H54 (cell line): ENCODE results near the gene SLC12A9.
"Not testable (repeated sequence)": the region's sequence is repeated elsewhere in the genome, so short reads cannot be mapped to it uniquely, and the experiment has no call there.

ENCODE experiments used
- DNase-seq: peaks from one replicate; pipeline ENCODE4 v3.0.0; 2011; ENCODE audit warnings: low spot score, mixed read lengths; ENCODE audit not compliant: insufficient read length
- FAIRE-seq: peaks from 3 replicates; lab custom pipeline; 2011; peaks lifted over from hg19 to GRCh38; lab: Jason Lieb, UNC
- POLR2A ChIP-seq: IDR thresholded peaks from 2 replicates; pipeline ENCODE4 v1.6.1; 2011; ENCODE audit warnings: low read depth, mild to moderate bottlenecking, low read length

Gene SLC12A9

DNA sequence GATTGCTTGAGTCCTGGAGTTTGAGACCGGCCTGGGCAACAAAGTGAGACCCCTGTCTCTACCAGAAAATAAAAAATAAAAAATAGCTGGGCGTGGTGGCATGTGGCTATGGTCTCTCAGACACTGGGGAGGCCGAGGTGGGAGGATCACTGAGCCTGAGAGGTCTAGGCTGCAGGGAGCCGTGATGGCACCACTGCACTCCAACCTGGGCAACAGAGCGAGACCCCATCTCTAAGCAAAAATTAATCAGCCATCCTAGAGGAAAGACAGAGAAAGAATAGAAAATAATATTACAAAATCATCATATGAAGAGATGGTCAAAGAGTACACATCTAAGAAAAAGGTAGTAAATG lies 20.3 kb upstream of the SLC12A9 start:
- no peak for TF ChIP-seq POLR2A
- no peak for FAIRE-seq
- DNase-seq, result no peak

DNA sequence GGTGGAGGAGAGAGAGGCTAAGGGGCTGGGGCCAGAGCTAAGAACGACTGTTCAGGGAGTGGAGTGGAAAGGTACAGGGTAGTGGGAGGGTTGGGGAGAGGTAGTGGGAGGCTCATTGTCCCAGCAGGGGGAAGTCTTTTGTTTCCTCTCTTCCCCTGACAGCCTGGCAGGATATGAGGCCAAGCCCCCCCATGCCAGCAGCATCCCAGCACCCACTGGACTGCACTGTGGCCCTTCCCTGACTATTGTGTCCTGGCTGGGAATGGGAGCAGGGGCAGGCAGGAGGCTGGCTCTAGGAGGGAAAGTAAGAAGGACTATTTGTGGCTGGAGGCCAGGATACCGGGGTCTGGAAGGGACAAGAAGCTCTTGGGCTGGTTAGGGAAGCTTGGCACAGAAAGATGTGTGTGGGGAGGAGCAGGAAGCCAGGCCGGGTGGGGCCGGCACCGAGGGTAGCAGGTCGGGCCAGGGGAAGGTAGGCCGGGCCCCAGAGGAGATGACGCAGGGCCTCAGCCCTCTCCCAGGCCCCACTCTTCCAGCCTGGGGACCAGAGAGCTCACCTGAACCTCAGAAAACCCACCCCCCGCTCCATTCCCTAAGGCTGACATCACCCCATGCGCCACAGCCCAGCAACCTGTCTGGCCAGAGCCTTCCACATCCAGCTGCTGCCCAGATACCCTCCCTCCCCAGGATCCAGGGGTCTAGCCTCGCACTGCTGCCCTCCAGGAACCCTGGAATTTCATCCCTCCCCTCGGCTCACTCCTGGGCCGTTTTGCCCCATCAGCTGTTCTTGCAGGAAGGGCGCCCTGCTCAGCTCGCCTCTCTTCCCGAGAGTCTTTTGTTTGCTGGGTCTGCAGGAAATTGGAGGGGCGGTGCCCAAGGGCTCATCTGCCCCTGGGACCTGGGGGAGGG lies 16.4 kb upstream of the SLC12A9 start:
- FAIRE-seq (no peak), DNase-seq (no peak)
- TF ChIP-seq POLR2A, result no peak

DNA sequence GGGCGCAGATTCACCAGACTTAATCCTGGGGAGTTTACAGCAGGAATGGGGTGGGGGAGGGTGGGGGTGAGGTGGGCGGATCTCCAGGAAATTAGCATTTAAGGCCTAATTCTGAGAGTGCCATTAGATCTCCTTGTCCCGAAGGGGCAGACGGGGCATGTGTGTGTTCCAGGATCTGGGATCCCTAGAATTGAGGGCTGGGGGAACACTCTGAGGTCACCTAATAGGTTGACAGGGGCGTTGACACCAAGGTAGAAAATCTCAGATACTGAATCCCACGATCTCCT lies 15.8 kb upstream of the SLC12A9 start:
- no peak for TF ChIP-seq POLR2A
- FAIRE-seq, result no peak
- no peak for DNase-seq

DNA sequence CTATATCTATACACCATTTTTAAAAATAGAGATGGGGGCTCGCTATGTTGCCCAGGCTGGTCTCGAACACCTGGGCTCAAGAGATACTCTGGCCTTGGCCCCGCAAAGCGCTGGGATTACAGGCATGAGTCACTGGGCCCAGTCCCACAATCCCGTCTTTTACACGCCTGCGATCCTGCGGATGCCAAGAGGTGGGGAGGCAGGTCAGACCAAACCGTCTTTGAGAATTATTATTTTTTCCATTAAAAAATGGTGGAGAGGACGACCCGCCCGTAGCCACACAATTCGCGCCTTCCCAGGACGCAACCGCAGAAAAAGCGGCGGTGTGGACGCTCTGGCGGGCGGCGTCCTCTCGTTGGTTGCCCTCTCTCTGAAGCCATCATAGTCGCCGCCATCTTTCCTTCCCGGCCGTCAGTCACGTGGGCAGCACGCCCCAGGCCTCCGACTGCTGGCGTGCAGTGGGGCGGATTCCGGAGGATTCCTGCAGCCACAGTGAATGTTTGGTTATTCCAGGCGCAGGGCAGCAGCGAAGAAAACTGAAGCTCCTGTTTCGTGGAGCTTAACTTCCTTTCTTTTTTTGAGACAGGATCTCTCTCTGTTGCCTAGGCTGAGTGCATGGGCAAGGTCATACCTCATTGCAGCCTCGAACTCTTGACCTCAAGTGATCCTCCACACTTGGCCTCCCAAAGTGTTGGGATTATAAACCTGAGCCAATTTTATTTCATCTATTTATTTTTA lies 15.2 kb upstream of the SLC12A9 start:
- peak; percentile 72 for DNase-seq
- FAIRE-seq, result no peak
- TF ChIP-seq POLR2A, result peak; percentile 54; the same call in 1 of the 2 replicates

DNA sequence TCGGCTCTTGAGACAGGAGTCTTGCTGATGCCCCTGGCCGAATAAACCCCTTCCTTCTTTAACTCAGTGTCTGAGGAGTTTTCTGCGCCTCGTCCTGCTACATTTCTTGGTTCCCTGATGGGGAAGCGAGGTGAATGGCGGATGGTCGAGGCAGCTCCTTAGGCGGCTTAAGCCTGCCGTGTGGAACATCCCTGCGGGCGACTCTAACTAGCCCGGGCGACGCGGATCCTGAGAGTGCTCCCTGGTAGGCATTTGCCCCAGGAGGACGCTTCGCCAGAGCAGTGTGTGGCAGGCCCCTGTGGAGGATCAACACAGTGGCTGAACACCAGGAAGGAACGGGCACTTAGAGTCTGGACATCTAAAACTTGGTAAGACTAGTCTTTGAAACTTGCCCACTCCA lies 13.2 kb upstream of the SLC12A9 start:
- no peak for DNase-seq
- FAIRE-seq, result no peak

DNA sequence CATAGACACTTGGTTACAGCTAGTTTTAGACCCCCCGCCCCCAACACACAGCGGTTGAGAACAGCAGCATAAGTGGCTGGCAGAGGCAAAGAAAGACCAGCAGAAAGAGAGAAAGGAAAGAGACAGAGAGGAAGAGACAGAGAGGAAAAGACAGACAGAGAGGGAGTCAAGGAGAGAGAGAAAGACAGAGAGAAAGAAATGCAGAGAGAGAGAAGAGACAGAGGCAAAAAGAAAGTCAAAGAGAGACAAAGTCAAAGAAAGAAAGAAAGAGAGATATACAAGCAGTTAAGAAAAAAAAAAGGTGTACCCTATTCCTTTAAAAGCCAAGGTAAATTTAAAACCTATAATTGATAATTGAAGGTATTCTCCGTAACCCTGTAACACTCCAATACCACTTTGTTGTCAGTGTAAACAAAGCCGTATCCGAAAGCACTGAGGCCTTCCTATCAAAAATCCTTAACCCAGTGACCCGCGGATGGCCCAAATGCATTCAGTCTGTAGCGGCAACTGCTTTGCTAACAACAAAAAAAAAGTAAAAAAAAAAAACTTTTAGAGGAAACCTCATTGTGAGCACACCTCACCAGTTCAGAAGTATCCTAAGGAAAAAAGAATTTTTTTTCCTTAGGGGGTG lies 11.9 kb upstream of the SLC12A9 start:
- DNase-seq, result no peak
- no peak for TF ChIP-seq POLR2A
- FAIRE-seq, result no peak

More for the DNA sequence above, 13.2 kb upstream of the SLC12A9 start:
- no peak for TF ChIP-seq POLR2A

DNA sequence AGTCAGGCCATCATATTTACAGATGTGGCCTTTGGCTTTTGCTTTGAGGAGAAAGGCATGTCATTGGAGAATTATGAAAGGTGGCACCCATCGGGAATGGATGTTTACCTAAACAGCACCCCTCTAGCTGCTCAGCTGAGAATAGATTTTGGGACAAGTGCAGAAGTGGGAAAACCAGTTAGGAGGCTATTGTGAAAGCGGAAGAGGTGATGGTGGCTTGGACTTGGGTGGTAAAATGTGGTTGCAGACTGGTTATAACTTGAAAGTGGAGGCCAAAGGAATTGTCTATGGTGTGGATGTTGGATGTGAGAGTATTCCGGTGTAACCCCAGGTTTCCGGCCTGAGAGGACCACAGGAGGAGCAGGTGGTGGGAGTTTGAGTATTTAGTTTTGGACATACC lies 5.2 kb upstream of the SLC12A9 start:
- FAIRE-seq, result no peak
- no peak for DNase-seq
- no peak for TF ChIP-seq POLR2A

DNA sequence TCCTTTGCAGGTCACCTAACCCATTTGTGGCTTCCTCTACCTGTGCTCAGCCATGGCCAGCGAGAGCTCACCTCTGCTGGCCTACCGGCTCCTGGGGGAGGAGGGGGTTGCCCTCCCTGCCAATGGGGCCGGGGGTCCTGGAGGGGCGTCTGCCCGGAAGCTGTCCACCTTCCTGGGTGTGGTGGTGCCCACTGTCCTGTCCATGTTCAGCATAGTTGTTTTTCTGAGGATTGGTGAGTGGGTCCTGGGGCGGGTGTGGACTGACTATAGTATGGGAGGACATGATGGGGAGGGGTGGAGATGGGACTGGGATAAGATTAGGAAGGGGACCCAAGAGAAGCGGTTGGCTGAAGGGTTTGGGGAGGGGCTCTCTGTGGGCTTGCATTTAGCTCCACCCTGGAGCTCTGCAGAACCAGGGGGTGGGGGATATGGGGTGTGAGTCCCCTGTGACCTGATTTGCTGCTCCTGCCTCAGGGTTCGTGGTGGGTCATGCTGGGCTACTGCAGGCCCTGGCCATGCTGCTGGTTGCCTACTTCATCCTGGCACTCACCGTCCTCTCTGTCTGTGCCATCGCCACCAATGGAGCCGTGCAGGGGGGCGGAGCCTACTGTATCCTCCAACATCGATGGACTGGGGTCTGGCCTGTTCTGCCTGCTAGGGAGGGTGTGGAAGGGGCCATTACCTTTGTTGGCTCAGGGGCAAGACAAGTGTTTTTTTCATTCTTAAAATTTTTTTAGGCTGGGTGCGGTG lies 1.8 kb downstream of the SLC12A9 start:
- TF ChIP-seq POLR2A, result no peak
- FAIRE-seq, result no peak

DNA sequence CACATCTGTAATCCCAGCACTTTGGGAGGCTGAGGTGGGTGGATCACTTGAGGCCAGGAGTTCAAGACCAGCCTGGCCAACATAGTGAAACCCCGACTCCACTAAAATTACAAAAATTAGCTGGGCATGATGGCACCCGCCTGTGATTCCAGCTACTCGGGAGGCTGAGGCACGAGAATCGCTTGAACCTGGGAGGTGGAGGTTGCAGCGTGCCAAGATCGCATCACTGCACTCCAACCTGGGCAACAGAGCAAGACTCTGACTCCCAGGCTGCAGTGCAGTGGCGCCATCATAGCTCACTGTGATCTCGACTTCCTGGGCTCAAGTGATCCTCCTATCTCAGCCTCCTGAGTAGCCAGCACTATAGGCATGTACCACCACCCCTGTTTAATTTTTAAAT lies 2.4 kb downstream of the SLC12A9 start:
- not testable (repeated sequence) for FAIRE-seq, DNase-seq

More for the DNA sequence above, 1.8 kb downstream of the SLC12A9 start:
- DNase-seq, result no peak

DNA sequence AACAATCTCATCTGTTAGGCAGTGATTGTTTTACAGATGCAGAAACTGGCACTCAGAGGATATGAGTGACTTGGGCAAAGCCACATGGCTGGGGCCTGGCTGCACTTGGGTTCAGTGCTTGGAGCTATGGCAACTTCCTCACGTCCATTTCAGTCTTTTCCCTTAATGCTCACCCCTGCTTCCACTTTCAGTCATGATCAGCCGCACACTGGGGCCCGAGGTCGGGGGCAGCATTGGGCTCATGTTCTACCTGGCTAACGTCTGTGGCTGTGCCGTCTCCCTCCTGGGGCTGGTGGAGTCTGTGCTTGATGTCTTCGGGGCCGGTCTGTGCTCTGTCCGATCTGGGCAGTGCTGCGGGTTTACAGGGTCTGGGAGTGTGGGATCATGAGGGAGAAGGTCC lies 3.0 kb downstream of the SLC12A9 start:
- no peak for TF ChIP-seq POLR2A
- no peak for FAIRE-seq
- DNase-seq, result no peak

DNA sequence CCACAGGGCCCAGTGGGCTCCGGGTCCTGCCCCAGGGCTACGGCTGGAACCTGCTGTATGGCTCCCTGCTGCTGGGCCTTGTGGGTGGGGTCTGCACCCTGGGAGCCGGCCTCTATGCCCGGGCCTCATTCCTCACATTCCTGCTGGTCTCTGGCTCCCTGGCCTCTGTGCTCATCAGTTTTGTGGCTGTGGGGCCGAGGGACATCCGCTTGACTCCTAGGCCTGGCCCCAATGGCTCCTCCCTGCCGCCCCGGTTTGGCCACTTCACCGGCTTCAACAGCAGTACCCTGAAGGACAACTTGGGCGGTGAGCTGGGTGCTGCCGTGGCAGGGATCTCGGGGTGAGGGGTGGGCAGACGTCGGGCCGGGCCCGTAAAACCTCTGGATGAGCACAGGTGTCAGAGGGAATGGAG lies 4.4 kb downstream of the SLC12A9 start:
- no peak for TF ChIP-seq POLR2A
- no peak for DNase-seq
- FAIRE-seq, result no peak

DNA sequence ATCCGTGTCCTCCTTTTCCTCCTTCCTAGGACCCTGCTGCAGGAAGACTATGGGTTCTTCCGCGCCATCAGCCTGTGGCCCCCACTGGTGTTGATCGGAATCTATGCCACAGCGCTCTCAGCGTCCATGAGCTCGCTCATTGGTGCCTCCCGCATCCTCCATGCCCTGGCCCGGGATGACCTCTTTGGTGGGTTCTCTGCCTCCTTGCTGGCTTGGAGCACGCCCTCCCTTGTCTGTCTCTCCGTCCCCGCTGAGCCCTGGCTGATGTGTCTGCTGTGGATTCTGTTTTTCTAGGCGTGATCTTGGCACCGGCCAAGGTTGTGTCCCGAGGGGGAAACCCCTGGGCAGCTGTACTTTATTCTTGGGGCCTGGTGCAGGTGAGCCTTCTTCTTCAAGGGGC lies 7.3 kb downstream of the SLC12A9 start:
- TF ChIP-seq POLR2A, result no peak
- FAIRE-seq (no peak), DNase-seq (no peak)

DNA sequence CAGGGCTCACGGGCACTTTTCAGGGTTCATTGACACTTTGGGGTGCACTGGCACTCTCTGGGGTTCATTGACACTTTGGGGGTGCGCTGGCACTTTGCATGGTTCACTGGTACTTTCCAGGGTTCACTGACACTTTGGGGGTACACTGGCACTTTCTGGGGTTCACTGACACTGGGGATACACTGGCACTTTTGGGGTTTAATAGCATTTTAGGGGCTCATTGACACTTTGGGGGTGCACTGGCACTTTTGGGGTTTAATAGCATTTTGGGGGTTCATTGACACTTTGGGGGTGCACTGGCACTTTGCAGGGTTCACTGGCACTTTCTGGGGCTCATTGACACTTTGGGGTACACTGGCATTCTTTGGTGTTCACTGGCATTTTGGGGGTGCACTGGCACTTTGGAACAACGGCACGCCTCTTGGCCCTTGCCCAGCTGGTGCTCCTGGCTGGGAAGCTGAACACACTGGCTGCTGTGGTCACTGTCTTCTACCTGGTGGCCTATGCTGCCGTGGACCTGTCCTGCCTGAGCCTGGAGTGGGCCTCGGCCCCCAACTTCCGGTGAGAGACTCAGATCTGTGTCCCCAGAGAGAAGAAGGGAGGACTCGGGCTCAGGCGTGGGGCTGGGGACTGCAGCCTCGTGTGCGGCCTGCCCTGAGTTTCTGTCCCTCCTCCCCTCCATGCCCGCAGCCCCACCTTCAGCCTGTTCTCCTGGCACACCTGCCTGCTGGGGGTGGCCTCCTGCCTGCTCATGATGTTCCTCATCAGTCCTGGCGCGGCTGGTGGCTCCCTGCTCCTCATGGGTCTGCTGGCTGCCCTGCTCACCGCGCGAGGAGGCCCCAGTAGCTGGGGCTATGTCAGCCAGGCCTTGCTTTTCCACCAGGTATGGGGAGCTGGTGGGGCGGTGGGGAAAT lies 8.4 kb downstream of the SLC12A9 start:
- no peak for TF ChIP-seq POLR2A
- DNase-seq (no peak), FAIRE-seq (no peak)

DNA sequence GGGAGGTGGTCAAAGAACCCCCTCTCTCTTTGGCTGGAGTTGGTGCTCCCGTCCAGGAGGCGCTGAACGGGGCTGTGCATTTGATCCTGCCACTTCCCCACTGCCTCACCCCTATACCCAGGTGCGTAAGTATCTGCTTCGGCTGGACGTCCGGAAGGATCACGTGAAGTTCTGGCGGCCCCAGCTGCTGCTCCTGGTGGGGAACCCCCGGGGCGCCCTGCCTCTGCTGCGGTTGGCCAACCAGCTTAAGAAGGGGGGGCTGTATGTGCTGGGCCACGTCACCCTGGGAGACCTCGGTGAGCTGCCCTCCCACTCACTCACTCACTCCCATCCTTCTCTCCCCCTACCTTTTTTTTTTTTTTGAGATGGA lies 9.1 kb downstream of the SLC12A9 start:
- no peak for FAIRE-seq
- TF ChIP-seq POLR2A, result no peak
- no peak for DNase-seq
